ENCODE data around the gene HSPA1A. TPM values are rescaled to one million over a fixed set of nuclear protein-coding genes. Genes with fewer than 3 reads are reported as not detected.
"Not testable (repeated sequence)": the region's sequence is repeated elsewhere in the genome, so short reads cannot be mapped to it uniquely, and the experiment has no call there.

HSPA1A gene
- total and polyA plus RNA-seq, 2 experiments from 2014 or later: 51.2 to 167 TPM

GRCh38 chr6:31838968-31839367, 23.6 kb downstream of the HSPA1A start:
- no peak overlapping the region for H3K4me3 ChIP-seq
- H3K9me3 ChIP-seq (ENCODE audit: low read depth): no peaks in the 10 kb centered on the region
- peaks cover 26% of the 10 kb centered on the region for H3K4me1 ChIP-seq (ENCODE audit: low read depth)
- no peak for DNase-seq (ENCODE audit: low read depth in 1 of 2, low spot score in 1 of 2)
- TF ChIP-seq CTCF (IDR thresholded peaks at IDR 0.05; ENCODE audit: low read depth, low read length): no peak
- H3K27ac ChIP-seq: no peak overlapping the region
- H3K27me3 ChIP-seq: no peaks in the 10 kb centered on the region
- peaks cover 47% of the 10 kb centered on the region for H3K36me3 ChIP-seq

- Histone ChIP-seq H3K4me1 (ENCODE audit: low read depth) (peaks cover 26% of the 10 kb centered on the region), H3K36me3 (peaks cover 47% of the 10 kb centered on the region)
- H3K9me3 ChIP-seq (ENCODE audit: low read depth); H3K27me3 ChIP-seq; H3K27ac ChIP-seq; DNase-seq (ENCODE audit: low read depth in 1 of 2, low spot score in 1 of 2); H3K4me3 ChIP-seq: not testable (repeated sequence)
These were observed 24.4 kb downstream of the HSPA1A start for GRCh38 chr6:31839779-31840126.

GRCh38 chr6:31842053-31842452, 26.7 kb downstream of the HSPA1A start:
- H3K4me1 ChIP-seq (ENCODE audit: low read depth): peaks cover 12% of the 10 kb centered on the region
- no peak for TF ChIP-seq CTCF (IDR thresholded peaks at IDR 0.05; ENCODE audit: low read depth, low read length)
- H3K27ac ChIP-seq: no peak overlapping the region
- H3K27me3 ChIP-seq: no peaks in the 10 kb centered on the region
- DNase-seq (ENCODE audit: low read depth in 1 of 2, low spot score in 1 of 2): no peak
- no peak overlapping the region for H3K4me3 ChIP-seq
- no peaks in the 10 kb centered on the region for H3K9me3 ChIP-seq (ENCODE audit: low read depth)
- H3K36me3 ChIP-seq: peaks cover 42% of the 10 kb centered on the region

GRCh38 chr6:31844507-31844906, 29.2 kb downstream of the HSPA1A start:
- TF ChIP-seq CTCF (IDR thresholded peaks at IDR 0.05; ENCODE audit: low read depth, low read length): no peak
- no peak overlapping the region for H3K4me3 ChIP-seq
- DNase-seq (ENCODE audit: low read depth in 1 of 2, low spot score in 1 of 2): no peak
- H3K36me3 ChIP-seq: peaks cover 17% of the 10 kb centered on the region
- no peaks in the 10 kb centered on the region for H3K9me3 ChIP-seq (ENCODE audit: low read depth)
- no peaks in the 10 kb centered on the region for H3K4me1 ChIP-seq (ENCODE audit: low read depth)
- H3K27me3 ChIP-seq: no peaks in the 10 kb centered on the region
- H3K27ac ChIP-seq: no peak overlapping the region

GRCh38 chr6:31847276-31847978, 32.1 kb downstream of the HSPA1A start:
- DNase-seq (ENCODE audit: low read depth in 1 of 2, low spot score in 1 of 2): no peak
- TF ChIP-seq CTCF (IDR thresholded peaks at IDR 0.05; ENCODE audit: low read depth, low read length): no peak
- H3K4me3 ChIP-seq: no peak overlapping the region
- no peaks in the 10 kb centered on the region for H3K9me3 ChIP-seq (ENCODE audit: low read depth)
- no peaks in the 10 kb centered on the region for H3K36me3 ChIP-seq
- no peaks in the 10 kb centered on the region for H3K4me1 ChIP-seq (ENCODE audit: low read depth)
- H3K27ac ChIP-seq: no peak overlapping the region
- no peaks in the 10 kb centered on the region for H3K27me3 ChIP-seq

GRCh38 chr6:31850765-31851484, 35.6 kb downstream of the HSPA1A start:
- DNase-seq (ENCODE audit: low read depth in 1 of 2, low spot score in 1 of 2): no peak
- TF ChIP-seq CTCF (IDR thresholded peaks at IDR 0.05; ENCODE audit: low read depth, low read length): no peak

More at GRCh38 chr6:31850765-31851484, 35.6 kb downstream of the HSPA1A start:
- Histone ChIP-seq H3K27ac (no peak overlapping the region), H3K4me1 (ENCODE audit: low read depth) (no peaks in the 10 kb centered on the region), H3K9me3 (ENCODE audit: low read depth) (no peaks in the 10 kb centered on the region), H3K36me3 (no peaks in the 10 kb centered on the region), H3K4me3 (no peak overlapping the region), H3K27me3 (no peaks in the 10 kb centered on the region)

Data from cardiac muscle cell (in vitro differentiated cells and primary cell).